ENCODE data around the gene GLYATL1. TPM values are rescaled to one million over a fixed set of nuclear protein-coding genes. Genes with fewer than 3 reads are reported as not detected.

The GLYATL1 gene
- total and polyA plus RNA-seq, 5 donors from 2014 or later = not detected

DNA sequence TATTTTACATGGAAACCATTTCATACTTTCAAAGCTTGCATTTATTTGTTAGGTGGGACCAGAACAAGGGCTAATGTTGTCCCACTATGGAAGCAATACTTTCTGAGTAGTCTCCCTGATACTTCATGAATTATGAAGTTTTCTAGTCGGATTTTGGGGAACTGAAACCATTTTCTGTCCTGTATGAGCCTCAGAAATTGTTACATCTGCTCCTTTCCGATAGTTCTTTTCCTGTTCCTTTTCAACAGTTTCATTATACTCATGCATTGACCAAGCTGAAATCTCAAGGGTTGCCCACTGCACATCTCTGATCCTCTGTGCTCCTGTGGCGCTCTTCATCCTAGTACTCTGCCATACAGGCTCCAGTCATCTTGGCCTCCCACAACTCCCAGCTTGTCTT, 31.5 kb upstream of the GLYATL1 start:
- no peak overlapping the region for H3K27ac ChIP-seq (ENCODE audit: insufficient read depth, low read length, poor library complexity, severe bottlenecking)
- no peak overlapping the region for H3K4me3 Mint-ChIP-seq

DNA sequence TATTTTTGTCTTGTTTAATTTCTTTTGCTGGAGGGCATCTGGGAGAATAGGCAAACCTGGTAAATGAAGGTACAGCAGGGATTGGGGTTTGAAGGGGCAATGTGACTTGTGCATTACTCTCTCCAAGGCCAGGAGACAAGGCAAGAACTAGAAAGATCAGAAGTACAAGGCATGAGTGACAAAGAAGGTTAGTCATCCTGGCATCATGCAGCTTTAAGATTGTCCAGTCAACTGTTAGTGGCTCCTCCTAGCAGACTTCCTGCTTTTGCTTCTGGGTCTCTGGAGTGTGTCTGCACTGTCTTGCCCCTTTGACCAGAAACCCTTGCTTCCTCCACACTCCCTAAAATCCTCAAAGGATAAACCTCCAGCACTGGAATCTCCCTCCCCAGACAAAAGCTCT, 27.2 kb upstream of the GLYATL1 start:
- Histone ChIP-seq H3K9me3 (ENCODE audit: control insufficient read depth in 2 of 2, low read length in 2 of 2) (peaks cover under 1 to 8% of the 10 kb centered on the region in 2 experiments), H3K27ac (ENCODE audit: insufficient read depth, low read length, poor library complexity, severe bottlenecking) (no peak overlapping the region), H3K27me3 (ENCODE audit: control insufficient read depth, insufficient read depth, low read length) (peaks cover 11% of the 10 kb centered on the region), H3K36me3 (ENCODE audit: control insufficient read depth, insufficient read depth, low read length) (no peaks in the 10 kb centered on the region), H3K4me1 (ENCODE audit: control insufficient read depth, insufficient read depth, low read length, poor library complexity, severe bottlenecking) (no peaks in the 10 kb centered on the region), H3K4me3 (ENCODE audit: low read depth, low read length) (no peak overlapping the region)
- ATAC-seq (ENCODE audit: low read depth in 2 of 2) = no peak
- H3K27me3 Mint-ChIP-seq = peaks cover 9% of the 10 kb centered on the region
- H3K4me1 Mint-ChIP-seq = no peaks in the 10 kb centered on the region
- H3K9me3 Mint-ChIP-seq = peaks cover 0 to 10% (median 1%) of the 10 kb centered on the region in 7 donors
- no peaks in the 10 kb centered on the region for H3K36me3 Mint-ChIP-seq
- DNase-seq = no peak
- H3K4me3 Mint-ChIP-seq = no peak overlapping the region
- no peak overlapping the region for H3K27ac Mint-ChIP-seq

More for the DNA sequence above, 31.5 kb upstream of the GLYATL1 start:
- Mint-ChIP-seq H3K27me3 (peaks cover 39% of the 10 kb centered on the region), H3K27ac (no peak overlapping the region), H3K4me1 (no peaks in the 10 kb centered on the region), H3K36me3 (no peaks in the 10 kb centered on the region), H3K9me3 (peaks cover 0 to 2% (median 0%) of the 10 kb centered on the region in 7 donors)
- ATAC-seq (ENCODE audit: low read depth in 2 of 2) = no peak
- H3K9me3 ChIP-seq (ENCODE audit: control insufficient read depth in 2 of 2, low read length in 2 of 2) = no peaks in the 10 kb centered on the region
- no peak overlapping the region for H3K4me3 ChIP-seq (ENCODE audit: low read depth, low read length)
- H3K27me3 ChIP-seq (ENCODE audit: control insufficient read depth, insufficient read depth, low read length) = peaks cover 18% of the 10 kb centered on the region
- DNase-seq = no peak
- H3K36me3 ChIP-seq (ENCODE audit: control insufficient read depth, insufficient read depth, low read length) = no peaks in the 10 kb centered on the region
- H3K4me1 ChIP-seq (ENCODE audit: control insufficient read depth, insufficient read depth, low read length, poor library complexity, severe bottlenecking) = no peaks in the 10 kb centered on the region

DNA sequence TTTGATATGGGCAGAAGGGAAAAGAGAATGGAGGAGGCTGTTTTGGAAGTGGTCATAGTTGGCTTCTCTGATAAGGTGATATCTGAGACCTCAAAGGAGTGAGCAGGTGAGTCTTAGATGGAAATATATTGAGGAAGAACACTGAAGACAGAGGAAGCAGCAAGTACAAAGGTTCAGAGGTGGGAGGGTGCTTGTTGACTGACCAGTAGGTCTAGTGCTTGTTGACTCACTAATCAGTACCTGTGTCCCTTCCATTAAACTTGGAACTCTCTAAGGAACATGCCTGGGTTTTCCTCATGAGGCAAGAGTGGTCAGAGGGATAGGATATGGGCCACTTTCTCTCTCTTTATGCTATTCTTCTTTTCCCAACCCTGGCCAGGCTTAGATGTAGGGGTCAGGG, 25.6 kb upstream of the GLYATL1 start:
- H3K27ac ChIP-seq (ENCODE audit: insufficient read depth, low read length, poor library complexity, severe bottlenecking) = no peak overlapping the region
- DNase-seq = no peak
- peaks cover 3 to 18% of the 10 kb centered on the region in 2 experiments for H3K9me3 ChIP-seq (ENCODE audit: control insufficient read depth in 2 of 2, low read length in 2 of 2)
- peaks cover 4% of the 10 kb centered on the region for H3K27me3 Mint-ChIP-seq
- H3K4me1 Mint-ChIP-seq = no peaks in the 10 kb centered on the region
- H3K27me3 ChIP-seq (ENCODE audit: control insufficient read depth, insufficient read depth, low read length) = peaks cover 6% of the 10 kb centered on the region
- H3K4me1 ChIP-seq (ENCODE audit: control insufficient read depth, insufficient read depth, low read length, poor library complexity, severe bottlenecking) = no peaks in the 10 kb centered on the region
- no peaks in the 10 kb centered on the region for H3K36me3 Mint-ChIP-seq
- no peak overlapping the region for H3K4me3 Mint-ChIP-seq
- H3K4me3 ChIP-seq (ENCODE audit: low read depth, low read length) = no peak overlapping the region
- ATAC-seq (ENCODE audit: low read depth in 2 of 2) = no peak
- no peaks in the 10 kb centered on the region for H3K36me3 ChIP-seq (ENCODE audit: control insufficient read depth, insufficient read depth, low read length)
- no peak overlapping the region for H3K27ac Mint-ChIP-seq
- H3K9me3 Mint-ChIP-seq = peaks cover 0 to 20% (median 3%) of the 10 kb centered on the region in 7 donors

DNA sequence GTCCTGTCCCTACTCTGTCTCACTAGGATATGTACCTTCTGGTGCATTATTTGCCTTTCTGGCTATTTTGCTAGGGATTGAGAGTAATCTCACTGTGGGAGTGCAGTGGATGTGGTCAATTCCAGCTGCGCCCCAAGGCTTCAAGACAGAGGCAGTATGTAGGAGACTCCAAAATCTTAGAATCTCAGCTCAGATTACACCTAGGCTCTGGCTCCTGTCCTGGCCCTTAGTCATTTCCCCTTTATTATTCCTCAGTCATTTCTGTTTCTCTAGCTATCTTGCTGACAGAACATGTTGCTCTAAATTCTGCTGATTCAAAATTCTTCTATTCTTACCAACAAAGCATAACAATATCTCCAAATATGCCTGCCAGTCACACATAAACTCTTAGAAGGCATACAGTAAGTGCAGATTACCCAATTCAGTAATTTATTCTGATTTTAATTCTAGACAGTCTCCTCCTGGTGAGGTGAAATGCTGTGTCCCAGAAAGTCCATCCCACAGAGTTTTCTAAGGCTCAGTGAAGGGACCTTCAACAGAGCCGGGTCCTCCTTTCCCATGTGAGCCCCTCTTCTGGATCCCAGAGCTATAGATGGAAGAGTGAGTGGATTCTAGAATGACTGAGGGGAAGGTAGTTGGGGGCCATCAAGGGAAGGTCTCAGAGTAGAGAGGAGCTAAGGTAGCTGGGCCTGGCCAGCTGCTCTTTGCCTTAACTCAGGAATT, 24.3 kb upstream of the GLYATL1 start:
- no peak for DNase-seq
- Mint-ChIP-seq H3K27ac (no peak overlapping the region), H3K27me3 (no peaks in the 10 kb centered on the region), H3K4me3 (no peak overlapping the region), H3K9me3 (peaks cover 0 to 20% (median 3%) of the 10 kb centered on the region in 7 donors), H3K36me3 (no peaks in the 10 kb centered on the region), H3K4me1 (no peaks in the 10 kb centered on the region)
- Histone ChIP-seq H3K27ac (ENCODE audit: insufficient read depth, low read length, poor library complexity, severe bottlenecking) (no peak overlapping the region), H3K4me1 (ENCODE audit: control insufficient read depth, insufficient read depth, low read length, poor library complexity, severe bottlenecking) (no peaks in the 10 kb centered on the region), H3K9me3 (ENCODE audit: control insufficient read depth in 2 of 2, low read length in 2 of 2) (peaks cover 3 to 18% of the 10 kb centered on the region in 2 experiments), H3K4me3 (ENCODE audit: low read depth, low read length) (no peak overlapping the region), H3K36me3 (ENCODE audit: control insufficient read depth, insufficient read depth, low read length) (no peaks in the 10 kb centered on the region), H3K27me3 (ENCODE audit: control insufficient read depth, insufficient read depth, low read length) (peaks cover 3% of the 10 kb centered on the region)
- no peak for ATAC-seq (ENCODE audit: low read depth in 2 of 2)

DNA sequence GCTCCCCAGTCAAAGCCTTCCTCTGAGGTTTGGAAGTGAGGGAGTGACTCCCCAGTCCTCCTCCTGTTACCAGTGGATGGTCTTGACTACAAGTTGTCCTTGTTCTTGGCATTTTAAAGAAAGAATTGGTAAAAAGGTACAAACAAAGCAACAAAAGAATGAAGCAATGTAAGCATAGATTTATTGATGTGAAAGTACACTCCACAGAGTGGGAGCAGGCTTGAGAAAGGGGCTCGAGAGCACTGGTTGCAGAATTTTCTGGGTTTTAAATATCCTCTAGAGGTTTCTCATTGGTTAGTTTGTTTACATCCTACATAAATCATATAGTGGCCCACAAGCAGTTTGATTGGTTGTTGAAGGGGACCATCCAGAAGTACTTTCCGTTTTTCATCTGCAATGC, 22.7 kb upstream of the GLYATL1 start:
- Histone ChIP-seq H3K4me1 (ENCODE audit: control insufficient read depth, insufficient read depth, low read length, poor library complexity, severe bottlenecking) (no peaks in the 10 kb centered on the region), H3K9me3 (ENCODE audit: control insufficient read depth in 2 of 2, low read length in 2 of 2) (peaks cover 3 to 18% of the 10 kb centered on the region in 2 experiments), H3K36me3 (ENCODE audit: control insufficient read depth, insufficient read depth, low read length) (no peaks in the 10 kb centered on the region), H3K4me3 (ENCODE audit: low read depth, low read length) (no peak overlapping the region), H3K27ac (ENCODE audit: insufficient read depth, low read length, poor library complexity, severe bottlenecking) (no peak overlapping the region), H3K27me3 (ENCODE audit: control insufficient read depth, insufficient read depth, low read length) (peaks cover 3% of the 10 kb centered on the region)
- Mint-ChIP-seq H3K36me3 (no peaks in the 10 kb centered on the region), H3K27me3 (no peaks in the 10 kb centered on the region), H3K27ac (no peak overlapping the region), H3K9me3 (peaks cover 0 to 20% (median 3%) of the 10 kb centered on the region in 7 donors), H3K4me1 (no peaks in the 10 kb centered on the region), H3K4me3 (no peak overlapping the region)
- DNase-seq = no peak
- ATAC-seq (ENCODE audit: low read depth in 2 of 2) = no peak

DNA sequence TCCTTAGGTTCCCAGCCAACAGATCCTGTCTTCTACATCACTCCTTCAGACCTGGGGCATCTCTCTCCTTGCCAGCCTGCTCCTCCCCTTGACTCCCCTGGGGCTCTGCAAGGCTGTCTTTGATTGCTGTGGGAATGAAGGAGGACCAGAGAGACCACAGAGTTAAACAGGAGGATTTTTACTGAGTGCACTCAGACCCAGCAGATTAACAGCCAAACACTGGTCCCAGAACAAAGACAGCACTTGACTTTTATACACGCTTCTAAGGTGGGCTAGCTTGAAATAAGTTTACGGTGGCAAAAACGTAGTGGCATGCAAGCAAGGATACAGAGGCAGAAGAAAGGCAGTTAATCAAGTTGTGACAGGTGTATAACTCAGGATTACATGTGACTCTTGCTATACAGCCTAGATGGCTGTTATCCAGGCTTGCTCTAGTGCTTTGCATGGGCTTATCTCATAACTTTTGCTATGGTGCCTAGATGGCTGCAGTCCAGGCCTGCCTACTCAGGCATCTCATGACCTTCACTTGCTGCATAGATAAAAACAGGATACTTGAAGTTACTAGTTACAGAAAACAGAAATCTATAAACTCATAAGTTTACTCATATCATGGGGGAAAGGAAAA, 22.0 kb upstream of the GLYATL1 start:
- no peak overlapping the region for H3K4me3 Mint-ChIP-seq
- H3K27ac Mint-ChIP-seq = no peak overlapping the region

DNA sequence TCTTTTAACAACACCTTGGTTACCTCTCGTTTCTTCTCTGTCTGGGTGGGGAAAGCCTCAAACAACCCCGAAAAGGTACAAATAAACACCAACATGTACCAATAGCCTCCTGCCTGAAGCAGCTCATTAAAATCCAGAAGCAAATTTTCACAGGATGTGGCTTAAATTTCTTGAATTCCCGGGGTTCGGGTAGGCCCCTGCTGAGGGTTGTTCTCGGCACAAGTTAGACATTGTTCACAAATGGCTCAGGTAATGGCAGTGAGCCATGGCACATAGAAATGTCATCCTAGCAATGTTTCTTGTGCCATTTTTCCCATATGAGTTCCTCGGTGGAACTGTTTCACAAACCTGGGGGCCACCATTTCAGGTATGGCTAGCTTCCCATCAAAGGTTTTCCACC, 19.7 kb upstream of the GLYATL1 start:
- Mint-ChIP-seq H3K36me3 (no peaks in the 10 kb centered on the region), H3K27ac (no peak overlapping the region), H3K4me3 (no peak overlapping the region), H3K4me1 (peaks cover 0 to 11% (median 3%) of the 10 kb centered on the region in 4 donors), H3K9me3 (peaks cover 0 to 20% (median 3%) of the 10 kb centered on the region in 7 donors), H3K27me3 (peaks cover 10% of the 10 kb centered on the region)
- H3K9me3 ChIP-seq (ENCODE audit: control insufficient read depth in 2 of 2, low read length in 2 of 2) = peaks cover 3 to 18% of the 10 kb centered on the region in 2 experiments
- H3K27ac ChIP-seq (ENCODE audit: insufficient read depth, low read length, poor library complexity, severe bottlenecking) = no peak overlapping the region
- no peak overlapping the region for H3K4me3 ChIP-seq (ENCODE audit: low read depth, low read length)
- no peaks in the 10 kb centered on the region for H3K27me3 ChIP-seq (ENCODE audit: control insufficient read depth, insufficient read depth, low read length)
- ATAC-seq (ENCODE audit: low read depth in 2 of 2) = no peak
- no peaks in the 10 kb centered on the region for H3K4me1 ChIP-seq (ENCODE audit: control insufficient read depth, insufficient read depth, low read length, poor library complexity, severe bottlenecking)
- H3K36me3 ChIP-seq (ENCODE audit: control insufficient read depth, insufficient read depth, low read length) = no peaks in the 10 kb centered on the region
- no peak for DNase-seq

More for the DNA sequence above, 22.0 kb upstream of the GLYATL1 start:
- H3K9me3 ChIP-seq (ENCODE audit: control insufficient read depth in 2 of 2, low read length in 2 of 2) = peaks cover 3 to 18% of the 10 kb centered on the region in 2 experiments
- H3K4me1 ChIP-seq (ENCODE audit: control insufficient read depth, insufficient read depth, low read length, poor library complexity, severe bottlenecking) = no peaks in the 10 kb centered on the region
- H3K36me3 ChIP-seq (ENCODE audit: control insufficient read depth, insufficient read depth, low read length) = no peaks in the 10 kb centered on the region
- no peak for DNase-seq
- no peaks in the 10 kb centered on the region for H3K27me3 Mint-ChIP-seq
- H3K4me3 ChIP-seq (ENCODE audit: low read depth, low read length) = no peak overlapping the region
- H3K4me1 Mint-ChIP-seq = no peaks in the 10 kb centered on the region
- ATAC-seq (ENCODE audit: low read depth in 2 of 2) = no peak
- H3K27me3 ChIP-seq (ENCODE audit: control insufficient read depth, insufficient read depth, low read length) = peaks cover under 1% of the 10 kb centered on the region
- no peak overlapping the region for H3K27ac ChIP-seq (ENCODE audit: insufficient read depth, low read length, poor library complexity, severe bottlenecking)
- peaks cover 0 to 20% (median 3%) of the 10 kb centered on the region in 7 donors for H3K9me3 Mint-ChIP-seq
- no peaks in the 10 kb centered on the region for H3K36me3 Mint-ChIP-seq

Data from CD4-positive, CD25-positive, alpha-beta regulatory T cell (primary cell).